Cortex of kidney (tissue), 1 donor: Measurements from ENCODE around the gene HCN2.

Source experiments
- DNase-seq: peaks from one replicate; lab custom pipeline; 2025; lab: John Stamatoyannopoulos, UW

Gene HCN2

DNA sequence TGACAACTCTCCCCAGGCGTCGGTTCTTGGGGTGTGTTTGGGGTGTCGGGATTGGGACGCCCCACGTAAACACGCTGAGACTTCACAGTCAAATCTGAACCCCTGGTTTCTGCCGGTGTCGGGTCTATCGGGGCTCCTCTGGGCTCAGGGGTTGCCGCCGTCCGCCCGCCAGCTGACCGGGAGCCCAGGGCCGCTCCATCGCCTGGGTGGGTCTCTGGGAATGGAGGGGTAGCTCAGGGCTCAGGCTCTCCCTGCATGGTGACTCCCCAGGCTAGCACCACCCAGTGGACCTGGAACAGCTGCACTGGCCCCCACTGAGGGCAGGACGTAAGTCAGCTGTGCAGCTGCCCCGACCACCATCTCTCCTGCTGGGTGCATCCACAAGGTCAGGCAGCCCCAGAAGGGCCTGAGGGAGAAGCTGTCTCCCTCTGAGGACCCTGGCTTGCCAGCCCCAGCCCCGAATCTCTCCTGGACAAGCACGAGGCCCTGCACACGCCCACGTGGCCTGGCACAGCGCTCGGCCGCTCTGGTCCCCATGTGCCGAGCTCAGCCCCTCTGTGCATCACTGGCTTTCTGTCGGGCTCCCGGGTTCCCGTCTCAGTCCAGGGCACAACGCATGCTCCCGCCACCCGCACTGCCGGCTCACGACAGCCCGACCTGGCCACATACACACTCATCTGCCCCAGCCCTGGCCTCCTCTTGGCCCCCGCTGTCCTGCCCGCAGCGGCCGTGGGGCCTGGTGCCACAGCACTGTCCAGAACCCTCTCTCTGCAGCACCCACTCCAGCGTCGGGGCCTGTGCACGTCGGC is 67.3 kb downstream of the HCN2 start:
- no peak for DNase-seq

DNA sequence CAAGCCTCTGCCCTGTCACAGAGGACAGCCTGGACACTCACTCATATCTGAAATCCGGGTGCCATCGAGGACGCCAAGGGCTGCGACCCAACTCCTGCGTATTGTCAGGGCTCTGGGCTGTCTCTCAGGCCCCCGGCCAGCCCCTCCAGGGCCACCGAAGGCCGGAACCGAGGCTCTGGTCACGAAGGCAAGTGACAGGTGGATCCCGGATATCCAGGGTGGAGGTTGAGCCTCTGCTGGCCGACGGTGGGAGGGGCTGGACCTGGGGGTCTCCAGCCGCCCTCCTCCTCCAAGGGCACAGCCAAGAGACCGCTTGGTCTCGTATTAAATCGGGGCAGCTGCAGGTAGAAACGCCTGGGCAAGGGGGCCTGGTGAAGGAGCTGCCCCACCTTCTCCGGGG is 67.9 kb downstream of the HCN2 start:
- DNase-seq, result no peak

DNA sequence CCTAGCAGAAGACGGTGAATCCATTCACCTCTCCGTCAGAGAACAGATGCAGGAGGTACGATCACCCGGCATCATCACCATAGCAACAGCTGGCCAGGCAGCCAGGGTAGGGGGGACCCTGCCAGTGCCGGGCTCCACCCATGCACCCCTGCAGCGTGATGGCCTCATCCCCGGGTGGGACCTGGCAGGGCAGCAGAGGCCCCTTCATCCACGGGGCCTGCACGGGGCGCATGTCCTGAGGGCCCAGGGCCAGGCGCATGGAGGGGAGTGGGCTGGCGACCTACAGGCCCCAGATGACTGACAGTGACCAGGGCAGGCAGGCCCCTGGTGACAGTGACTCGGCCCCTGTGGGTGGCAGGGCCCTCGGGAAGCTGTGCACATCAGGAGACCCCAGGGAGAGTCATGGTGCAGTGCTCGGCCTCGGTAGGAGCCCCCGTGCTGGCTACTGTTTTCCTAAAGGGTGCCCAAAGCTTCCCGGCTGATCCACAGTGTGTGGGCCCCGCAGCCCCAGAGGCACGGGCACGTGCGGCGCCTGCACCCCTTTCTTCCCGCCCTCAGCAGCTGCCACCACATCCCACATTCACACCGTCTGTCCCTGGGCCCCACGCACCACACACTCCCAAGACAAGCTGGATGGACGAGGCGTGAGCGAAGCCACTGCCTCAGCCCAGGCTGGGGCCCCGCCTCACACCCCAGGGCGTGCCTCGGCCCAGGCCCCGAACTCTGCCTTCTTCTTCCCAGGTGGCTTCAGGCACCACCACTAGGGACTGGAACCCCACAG is 68.6 kb downstream of the HCN2 start:
- DNase-seq, result no peak

DNA sequence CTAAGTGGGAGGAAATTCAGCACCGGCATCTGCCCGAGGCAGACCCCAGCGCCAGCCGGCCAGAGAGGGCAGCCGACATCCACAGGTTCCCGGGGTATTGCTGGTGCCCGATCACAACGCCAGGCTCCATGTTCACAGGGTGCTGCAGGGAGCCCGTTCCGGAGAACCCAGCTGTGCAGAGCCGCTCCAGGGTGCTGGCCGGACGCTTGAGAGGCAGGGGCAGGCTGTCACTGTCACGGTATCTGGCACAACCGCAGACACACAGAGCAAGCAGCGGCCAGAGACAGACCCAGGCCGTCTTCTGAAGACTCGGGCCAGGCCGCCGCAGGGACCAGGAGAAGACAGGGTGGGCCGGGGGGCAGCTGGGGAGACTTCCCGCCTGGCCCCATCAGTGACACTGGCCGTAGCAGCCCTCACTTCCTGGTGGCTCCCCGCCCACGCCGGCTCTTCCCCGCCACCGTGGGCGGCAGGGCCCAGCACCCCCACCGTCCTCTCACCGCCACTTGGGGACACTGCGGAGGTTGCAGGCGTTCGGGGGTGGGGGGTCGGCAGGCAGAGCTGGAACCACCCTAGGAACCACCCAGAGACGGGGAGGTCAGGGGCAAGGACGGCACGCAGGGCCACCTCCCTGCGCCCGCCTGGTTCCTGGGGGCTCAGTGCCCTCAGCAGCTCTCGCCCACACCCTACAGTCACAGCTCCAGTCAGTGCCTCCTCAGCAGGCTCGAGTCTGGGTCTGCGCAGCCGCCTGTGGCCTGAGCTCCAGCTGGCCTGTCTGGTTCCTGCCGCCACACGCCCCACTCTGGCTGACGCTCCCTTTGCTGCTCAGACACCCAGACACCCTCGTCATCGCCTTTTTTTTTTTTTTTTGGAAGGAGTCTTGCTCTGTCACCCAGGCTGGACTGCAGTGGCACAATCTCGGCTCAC is 69.5 kb downstream of the HCN2 start:
- DNase-seq, result no peak

DNA sequence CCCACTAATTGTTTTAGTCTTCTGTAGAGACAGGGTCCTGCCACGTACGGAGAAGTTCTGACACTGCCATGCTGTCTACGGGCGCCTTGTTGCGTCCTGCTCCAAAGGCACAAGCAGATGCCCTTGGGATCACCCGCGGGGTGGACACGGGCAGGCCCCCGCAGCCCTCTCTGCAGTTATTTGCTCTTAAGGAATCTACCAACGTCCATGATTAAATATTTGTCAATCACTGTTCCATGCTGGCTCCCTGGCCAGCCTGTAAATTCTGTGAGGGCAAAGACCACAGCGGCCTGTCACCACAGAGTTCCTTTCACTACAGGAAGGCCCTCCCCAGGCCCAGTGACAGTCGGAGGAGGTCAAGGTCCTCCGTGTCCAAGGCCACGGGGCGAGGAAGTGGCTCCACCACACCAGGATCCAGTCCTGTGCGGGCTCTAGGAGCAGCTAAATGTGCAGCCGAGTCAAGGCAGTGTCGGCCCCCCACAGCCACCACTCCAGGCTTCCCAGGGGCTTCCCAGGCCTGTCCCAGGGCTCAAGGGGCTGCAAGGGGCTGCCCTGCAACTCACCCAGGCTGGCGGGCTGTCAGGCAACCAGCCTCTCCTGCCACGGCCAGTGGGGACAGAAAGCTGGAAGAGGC is 71.2 kb downstream of the HCN2 start:
- no peak for DNase-seq

DNA sequence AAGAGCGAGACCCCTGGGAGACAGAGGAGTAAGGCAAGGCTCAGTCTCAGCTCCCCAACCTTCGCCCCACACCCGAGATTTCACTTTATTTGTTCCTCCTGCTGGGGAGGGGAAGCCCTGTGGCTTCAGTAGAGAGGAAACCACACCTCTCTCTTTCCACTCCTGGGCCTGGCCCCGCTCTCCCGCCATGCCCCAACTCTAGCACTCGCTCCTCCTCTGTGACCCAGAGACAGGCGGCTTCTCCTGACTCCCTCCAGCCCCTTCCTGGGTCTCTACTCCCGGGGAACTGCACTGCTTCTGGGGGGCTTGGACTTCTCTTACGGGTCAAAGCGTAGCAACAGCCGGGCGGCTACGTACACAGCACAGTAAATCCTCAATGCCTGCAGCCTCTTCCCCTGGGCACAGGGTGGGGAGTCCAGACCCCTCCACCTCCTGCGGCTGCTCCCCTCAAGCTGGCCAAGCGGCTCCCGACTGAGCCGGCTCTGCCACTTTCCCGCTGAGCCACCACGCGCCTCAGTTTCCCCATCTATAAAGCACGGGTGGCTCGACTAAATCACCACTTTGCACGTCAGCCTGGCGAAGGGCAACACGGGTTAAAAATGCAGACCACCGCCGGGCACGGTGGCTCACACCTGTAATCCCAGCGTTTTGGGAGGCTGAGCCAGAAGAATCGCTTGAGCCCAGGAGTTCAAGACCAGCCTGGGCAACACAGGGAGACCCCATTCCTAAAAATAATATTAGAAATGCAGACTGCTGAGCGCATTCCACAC is 71.9 kb downstream of the HCN2 start:
- DNase-seq, result no peak

DNA sequence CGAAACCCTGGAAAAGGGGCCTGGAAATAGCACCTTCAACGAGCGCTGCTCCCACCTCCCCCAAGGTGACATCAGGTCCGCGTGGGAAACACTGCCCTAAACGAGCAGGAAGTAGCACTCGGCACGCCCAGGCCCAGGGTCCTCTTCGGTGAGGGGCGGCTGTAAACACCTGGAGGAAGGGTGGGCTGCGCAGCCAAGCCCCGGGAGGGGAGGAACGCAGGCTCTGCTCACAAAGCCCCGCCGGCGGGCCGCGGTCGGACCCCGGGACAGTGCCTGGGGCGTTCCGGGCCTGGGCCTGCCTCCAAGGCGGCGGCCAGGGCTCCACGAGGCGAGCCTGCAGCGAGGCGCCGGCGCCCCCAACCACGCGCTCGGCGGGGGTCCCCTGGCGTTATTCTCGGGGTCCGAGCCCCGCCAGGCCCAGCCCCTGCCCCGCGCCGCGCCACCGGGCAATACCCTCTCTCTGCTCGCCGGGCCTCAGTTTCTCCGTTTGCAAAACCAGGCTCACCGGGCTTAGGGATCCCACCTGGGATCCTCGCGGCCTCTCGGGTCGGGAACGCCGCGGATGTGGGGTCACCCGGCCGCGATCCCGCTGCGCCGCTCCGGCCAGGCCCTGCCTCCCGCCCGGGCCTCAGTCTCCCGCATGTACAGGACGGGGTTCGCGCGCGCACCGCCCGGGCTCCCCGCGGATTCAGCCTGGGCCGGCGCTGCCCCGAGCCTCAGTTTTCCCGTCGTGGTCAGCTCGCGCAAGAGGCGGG is 72.7 kb downstream of the HCN2 start:
- no peak for DNase-seq

DNA sequence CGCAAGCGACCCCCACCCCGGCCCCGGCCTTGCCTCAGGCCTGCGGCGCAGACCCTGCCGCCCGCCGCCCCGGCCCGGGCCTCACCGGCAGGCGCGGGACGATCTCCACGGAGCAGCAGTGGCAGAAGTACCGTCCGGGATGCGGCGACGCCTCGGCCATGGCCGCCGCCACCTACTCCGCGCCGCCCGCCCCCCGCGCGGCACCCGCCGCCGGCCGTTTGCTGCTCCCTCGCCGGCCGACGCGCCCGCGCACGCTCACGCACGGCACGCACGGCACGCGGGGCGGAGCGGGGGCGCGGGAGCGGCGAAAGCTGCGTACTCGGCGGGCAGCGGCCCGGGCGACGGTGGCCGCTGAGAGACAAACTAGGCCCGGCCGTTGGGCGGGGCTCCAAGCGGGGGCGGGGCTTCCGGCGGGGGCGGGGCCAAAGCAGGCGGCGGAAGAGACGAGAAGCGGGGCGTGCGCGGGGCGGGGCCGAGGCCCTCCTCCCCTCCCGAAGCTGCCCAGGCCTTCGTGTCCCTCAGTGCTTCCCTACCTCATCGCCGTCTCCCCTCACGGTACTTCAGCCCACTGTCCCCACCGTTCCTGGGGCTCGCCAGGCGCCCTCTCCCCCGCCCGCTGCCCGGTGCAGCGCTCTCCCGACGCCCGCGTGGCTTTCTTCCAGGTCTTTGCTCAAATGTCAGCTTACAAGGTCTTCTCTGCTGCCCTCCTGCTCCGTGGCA is 73.4 kb downstream of the HCN2 start, which contains the start of gene RNF126:
Gene RNF126 (minus strand): TSS at position 253 of the 720 bp plus-strand sequence. CDS start 93 bp downstream, at position 160.
- DNase-seq, result peak; percentile 66

DNA sequence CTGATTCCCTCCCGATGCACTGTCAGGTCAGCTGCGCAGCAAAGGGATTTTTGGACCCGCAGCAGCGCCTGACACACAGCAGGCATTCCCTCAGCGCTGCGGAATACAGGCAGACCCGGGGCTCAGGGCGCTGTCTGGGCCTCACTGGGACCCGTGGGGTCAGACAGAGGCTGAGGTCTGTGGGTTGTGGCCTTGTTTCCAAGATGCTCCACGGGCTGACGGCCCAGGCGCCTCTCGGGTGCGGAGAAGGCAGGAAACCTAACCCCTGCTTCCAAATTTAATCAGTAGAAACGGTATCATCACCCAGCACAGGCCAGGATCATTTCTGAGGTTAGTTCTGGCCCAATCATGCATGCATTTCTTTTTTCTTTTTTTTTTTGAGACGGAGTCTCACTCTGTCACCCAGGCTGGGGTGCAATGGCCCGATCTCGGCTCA is 74.0 kb downstream of the HCN2 start:
- DNase-seq, result no peak

DNA sequence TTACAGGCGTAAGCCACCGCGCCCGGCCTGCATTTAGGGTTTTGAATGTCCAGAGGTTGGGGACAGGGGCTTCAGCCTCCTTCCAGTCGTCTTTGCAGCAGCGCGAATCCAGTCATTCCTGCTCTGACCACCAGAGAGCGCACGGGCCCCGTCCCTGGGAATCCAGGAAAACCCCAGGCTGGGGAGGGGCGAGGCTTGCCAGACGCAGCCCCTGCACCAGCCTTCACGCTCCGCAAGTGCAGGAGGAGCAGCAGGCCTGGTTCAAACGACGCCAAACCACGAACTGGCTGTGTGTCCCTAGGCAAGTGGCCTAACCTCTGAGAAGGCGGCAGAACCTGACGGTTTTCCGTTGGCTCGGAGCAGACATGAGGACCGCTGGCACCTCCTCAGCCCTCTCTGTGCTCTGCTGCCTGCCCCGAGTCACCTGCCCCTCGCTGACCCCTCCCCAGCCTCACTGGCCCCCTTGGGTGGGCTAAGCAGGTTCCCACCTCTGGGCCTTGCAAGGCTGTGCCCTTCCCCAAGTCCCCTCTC is 75.3 kb downstream of the HCN2 start:
- DNase-seq, result no peak
